ENCODE measurements around the gene ZDHHC1. TPM values are rescaled to one million over a fixed set of nuclear protein-coding genes. Genes with fewer than 3 reads are reported as not detected.
"Not testable (repeated sequence)": the region's sequence is repeated elsewhere in the genome, so short reads cannot be mapped to it uniquely, and the experiment has no call there.

The ZDHHC1 gene
- total RNA-seq, 1 donor, result 9.0 TPM

GRCh38 chr16:67356396-67356795 is 59.9 kb downstream of the ZDHHC1 start:
- no peak overlapping the region for H3K4me3 ChIP-seq (ENCODE audit: insufficient read depth, low read length)
- H3K36me3 ChIP-seq (ENCODE audit: insufficient read depth, low read length), result no peaks in the 10 kb centered on the region
- H2AFZ ChIP-seq (ENCODE audit: low read length), result no peak overlapping the region

GRCh38 chr16:67352463-67352862 is 63.8 kb downstream of the ZDHHC1 start:
- H3K36me3 ChIP-seq (ENCODE audit: insufficient read depth, low read length); H3K4me2 ChIP-seq (ENCODE audit: insufficient read depth, low read length); DNase-seq (ENCODE audit: insufficient read length, low spot score, missing footprints); H3K4me1 ChIP-seq (ENCODE audit: insufficient read depth, low read length); H2AFZ ChIP-seq (ENCODE audit: low read length); H4K20me1 ChIP-seq (ENCODE audit: insufficient read depth, low read length); H3K79me2 ChIP-seq (ENCODE audit: insufficient read depth, low read length); H3K4me3 ChIP-seq (ENCODE audit: insufficient read depth, low read length); H3K9me3 ChIP-seq (ENCODE audit: low read depth, low read length); H3K27ac ChIP-seq (ENCODE audit: low read depth, low read length): not testable (repeated sequence)
- H3K27me3 ChIP-seq (ENCODE audit: insufficient read depth, low read length), result peaks cover 21% of the 10 kb centered on the region

More at GRCh38 chr16:67356396-67356795, 59.9 kb downstream of the ZDHHC1 start:
- Histone ChIP-seq H3K4me1 (ENCODE audit: insufficient read depth, low read length) (no peaks in the 10 kb centered on the region), H4K20me1 (ENCODE audit: insufficient read depth, low read length) (no peaks in the 10 kb centered on the region), H3K9me3 (ENCODE audit: low read depth, low read length) (no peaks in the 10 kb centered on the region), H3K79me2 (ENCODE audit: insufficient read depth, low read length) (no peaks in the 10 kb centered on the region), H3K4me2 (ENCODE audit: insufficient read depth, low read length) (no peak overlapping the region), H3K27ac (ENCODE audit: low read depth, low read length) (no peak overlapping the region), H3K27me3 (ENCODE audit: insufficient read depth, low read length) (peaks cover 25% of the 10 kb centered on the region)
- no peak for DNase-seq (ENCODE audit: insufficient read length, low spot score, missing footprints)
- no peak for TF ChIP-seq CTCF (IDR thresholded peaks at IDR 0.05; ENCODE audit: extremely low read depth, low read depth, low read length)

GRCh38 chr16:67350324-67350723 is 66.0 kb downstream of the ZDHHC1 start:
- Histone ChIP-seq H3K9me3 (ENCODE audit: low read depth, low read length) (no peaks in the 10 kb centered on the region), H3K79me2 (ENCODE audit: insufficient read depth, low read length) (no peaks in the 10 kb centered on the region), H3K27ac (ENCODE audit: low read depth, low read length) (no peak overlapping the region), H3K4me2 (ENCODE audit: insufficient read depth, low read length) (no peak overlapping the region), H4K20me1 (ENCODE audit: insufficient read depth, low read length) (no peaks in the 10 kb centered on the region), H3K4me1 (ENCODE audit: insufficient read depth, low read length) (no peaks in the 10 kb centered on the region), H3K36me3 (ENCODE audit: insufficient read depth, low read length) (no peaks in the 10 kb centered on the region), H2AFZ (ENCODE audit: low read length) (no peak overlapping the region), H3K4me3 (ENCODE audit: insufficient read depth, low read length) (no peak overlapping the region), H3K27me3 (ENCODE audit: insufficient read depth, low read length) (peaks cover 4% of the 10 kb centered on the region)
- no peak for DNase-seq (ENCODE audit: insufficient read length, low spot score, missing footprints)
- TF ChIP-seq CTCF (IDR thresholded peaks at IDR 0.05; ENCODE audit: extremely low read depth, low read depth, low read length), result no peak

GRCh38 chr16:67349172-67349571 is 67.1 kb downstream of the ZDHHC1 start:
- Histone ChIP-seq H3K79me2 (ENCODE audit: insufficient read depth, low read length) (no peaks in the 10 kb centered on the region), H3K36me3 (ENCODE audit: insufficient read depth, low read length) (no peaks in the 10 kb centered on the region), H4K20me1 (ENCODE audit: insufficient read depth, low read length) (no peaks in the 10 kb centered on the region), H3K4me1 (ENCODE audit: insufficient read depth, low read length) (no peaks in the 10 kb centered on the region), H3K4me2 (ENCODE audit: insufficient read depth, low read length) (no peak overlapping the region), H3K27me3 (ENCODE audit: insufficient read depth, low read length) (peaks cover 4% of the 10 kb centered on the region), H3K9me3 (ENCODE audit: low read depth, low read length) (no peaks in the 10 kb centered on the region), H3K4me3 (ENCODE audit: insufficient read depth, low read length) (no peak overlapping the region), H3K27ac (ENCODE audit: low read depth, low read length) (no peak overlapping the region), H2AFZ (ENCODE audit: low read length) (no peak overlapping the region)
- TF ChIP-seq CTCF (IDR thresholded peaks at IDR 0.05; ENCODE audit: extremely low read depth, low read depth, low read length), result peak; percentile 60
- no peak for DNase-seq (ENCODE audit: insufficient read length, low spot score, missing footprints)

Measured in osteoblast (primary cell).